ENCODE measurements around the gene SCD.

SCD gene

GRCh38 chr10:100348389-100348927 lies 1.4 kb downstream of the SCD start:
- H3K27me3 ChIP-seq (replicated peaks; ENCODE audit: control insufficient read depth, insufficient read depth, low read length, poor library complexity, severe bottlenecking) = no peaks in the 10 kb centered on the region
- H3K27ac ChIP-seq (ENCODE audit: insufficient read depth, low read length, poor library complexity, severe bottlenecking) = no peak overlapping the region
- H3K4me1 ChIP-seq (ENCODE audit: control insufficient read depth, insufficient read depth, low read length, poor library complexity, severe bottlenecking) = peaks cover 14% of the 10 kb centered on the region
- DNase-seq = no peak
- no peaks in the 10 kb centered on the region for H3K9me3 ChIP-seq (ENCODE audit: control insufficient read depth, low read length)
- H3K4me3 ChIP-seq (ENCODE audit: insufficient read depth, low read depth, low read length, poor library complexity, severe bottlenecking) = no peak overlapping the region
- no peaks in the 10 kb centered on the region for H3K36me3 ChIP-seq (ENCODE audit: control insufficient read depth, insufficient read depth, low read length)

GRCh38 chr10:100349087-100349486 lies 2.1 kb downstream of the SCD start:
- Histone ChIP-seq H3K27ac (ENCODE audit: insufficient read depth, low read length, poor library complexity, severe bottlenecking) (no peak overlapping the region), H3K36me3 (ENCODE audit: control insufficient read depth, insufficient read depth, low read length) (no peaks in the 10 kb centered on the region), H3K27me3 (replicated peaks; ENCODE audit: control insufficient read depth, insufficient read depth, low read length, poor library complexity, severe bottlenecking) (no peaks in the 10 kb centered on the region), H3K9me3 (ENCODE audit: control insufficient read depth, low read length) (no peaks in the 10 kb centered on the region), H3K4me1 (ENCODE audit: control insufficient read depth, insufficient read depth, low read length, poor library complexity, severe bottlenecking) (peaks cover 14% of the 10 kb centered on the region), H3K4me3 (ENCODE audit: insufficient read depth, low read depth, low read length, poor library complexity, severe bottlenecking) (no peak overlapping the region)
- DNase-seq = no peak

- no peaks in the 10 kb centered on the region for H3K27me3 ChIP-seq (replicated peaks; ENCODE audit: control insufficient read depth, insufficient read depth, low read length, poor library complexity, severe bottlenecking)
- DNase-seq = no peak
- no peak overlapping the region for H3K4me3 ChIP-seq (ENCODE audit: insufficient read depth, low read depth, low read length, poor library complexity, severe bottlenecking)
- H3K9me3 ChIP-seq (ENCODE audit: control insufficient read depth, low read length) = no peaks in the 10 kb centered on the region
- H3K36me3 ChIP-seq (ENCODE audit: control insufficient read depth, insufficient read depth, low read length) = no peaks in the 10 kb centered on the region
- peaks cover 14% of the 10 kb centered on the region for H3K4me1 ChIP-seq (ENCODE audit: control insufficient read depth, insufficient read depth, low read length, poor library complexity, severe bottlenecking)
- no peak overlapping the region for H3K27ac ChIP-seq (ENCODE audit: insufficient read depth, low read length, poor library complexity, severe bottlenecking)
Observed at GRCh38 chr10:100349672-100350071, 2.6 kb downstream of the SCD start.

GRCh38 chr10:100350914-100351485 lies 4.0 kb downstream of the SCD start:
- no peak for DNase-seq
- H3K4me1 ChIP-seq (ENCODE audit: control insufficient read depth, insufficient read depth, low read length, poor library complexity, severe bottlenecking) = peaks cover 11% of the 10 kb centered on the region
- H3K9me3 ChIP-seq (ENCODE audit: control insufficient read depth, low read length) = no peaks in the 10 kb centered on the region
- no peaks in the 10 kb centered on the region for H3K27me3 ChIP-seq (replicated peaks; ENCODE audit: control insufficient read depth, insufficient read depth, low read length, poor library complexity, severe bottlenecking)
- H3K4me3 ChIP-seq (ENCODE audit: insufficient read depth, low read depth, low read length, poor library complexity, severe bottlenecking) = no peak overlapping the region
- H3K36me3 ChIP-seq (ENCODE audit: control insufficient read depth, insufficient read depth, low read length) = no peaks in the 10 kb centered on the region
- no peak overlapping the region for H3K27ac ChIP-seq (ENCODE audit: insufficient read depth, low read length, poor library complexity, severe bottlenecking)

GRCh38 chr10:100353770-100354485 lies 6.9 kb downstream of the SCD start:
- Histone ChIP-seq H3K27me3 (replicated peaks; ENCODE audit: control insufficient read depth, insufficient read depth, low read length, poor library complexity, severe bottlenecking) (no peaks in the 10 kb centered on the region), H3K4me1 (ENCODE audit: control insufficient read depth, insufficient read depth, low read length, poor library complexity, severe bottlenecking) (no peaks in the 10 kb centered on the region), H3K9me3 (ENCODE audit: control insufficient read depth, low read length) (no peaks in the 10 kb centered on the region), H3K36me3 (ENCODE audit: control insufficient read depth, insufficient read depth, low read length) (peaks cover 2% of the 10 kb centered on the region), H3K4me3 (ENCODE audit: insufficient read depth, low read depth, low read length, poor library complexity, severe bottlenecking) (no peak overlapping the region), H3K27ac (ENCODE audit: insufficient read depth, low read length, poor library complexity, severe bottlenecking) (no peak overlapping the region)
- DNase-seq = no peak

- no peak for DNase-seq
- Histone ChIP-seq H3K9me3 (ENCODE audit: control insufficient read depth, low read length) (no peaks in the 10 kb centered on the region), H3K4me1 (ENCODE audit: control insufficient read depth, insufficient read depth, low read length, poor library complexity, severe bottlenecking) (no peaks in the 10 kb centered on the region), H3K4me3 (ENCODE audit: insufficient read depth, low read depth, low read length, poor library complexity, severe bottlenecking) (no peak overlapping the region), H3K36me3 (ENCODE audit: control insufficient read depth, insufficient read depth, low read length) (peaks cover 2% of the 10 kb centered on the region), H3K27ac (ENCODE audit: insufficient read depth, low read length, poor library complexity, severe bottlenecking) (no peak overlapping the region), H3K27me3 (replicated peaks; ENCODE audit: control insufficient read depth, insufficient read depth, low read length, poor library complexity, severe bottlenecking) (no peaks in the 10 kb centered on the region)
Observed at GRCh38 chr10:100355086-100355485, 8.1 kb downstream of the SCD start.

- H3K36me3 ChIP-seq (ENCODE audit: control insufficient read depth, insufficient read depth, low read length) = peaks cover 2% of the 10 kb centered on the region
- no peaks in the 10 kb centered on the region for H3K4me1 ChIP-seq (ENCODE audit: control insufficient read depth, insufficient read depth, low read length, poor library complexity, severe bottlenecking)
- H3K4me3 ChIP-seq (ENCODE audit: insufficient read depth, low read depth, low read length, poor library complexity, severe bottlenecking) = no peak overlapping the region
- no peak overlapping the region for H3K27ac ChIP-seq (ENCODE audit: insufficient read depth, low read length, poor library complexity, severe bottlenecking)
- no peak for DNase-seq
- no peaks in the 10 kb centered on the region for H3K27me3 ChIP-seq (replicated peaks; ENCODE audit: control insufficient read depth, insufficient read depth, low read length, poor library complexity, severe bottlenecking)
- H3K9me3 ChIP-seq (ENCODE audit: control insufficient read depth, low read length) = no peaks in the 10 kb centered on the region
Observed at GRCh38 chr10:100356067-100357017, 9.3 kb downstream of the SCD start.

- no peak for DNase-seq
- no peak overlapping the region for H3K4me3 ChIP-seq (ENCODE audit: insufficient read depth, low read depth, low read length, poor library complexity, severe bottlenecking)
- H3K9me3 ChIP-seq (ENCODE audit: control insufficient read depth, low read length) = no peaks in the 10 kb centered on the region
- no peaks in the 10 kb centered on the region for H3K4me1 ChIP-seq (ENCODE audit: control insufficient read depth, insufficient read depth, low read length, poor library complexity, severe bottlenecking)
- no peaks in the 10 kb centered on the region for H3K27me3 ChIP-seq (replicated peaks; ENCODE audit: control insufficient read depth, insufficient read depth, low read length, poor library complexity, severe bottlenecking)
- no peak overlapping the region for H3K27ac ChIP-seq (ENCODE audit: insufficient read depth, low read length, poor library complexity, severe bottlenecking)
- H3K36me3 ChIP-seq (ENCODE audit: control insufficient read depth, insufficient read depth, low read length) = peaks cover 2% of the 10 kb centered on the region
Observed at GRCh38 chr10:100357059-100357858, 10.2 kb downstream of the SCD start.

GRCh38 chr10:100359030-100359432 lies 12.0 kb downstream of the SCD start:
- Histone ChIP-seq H3K4me3 (ENCODE audit: insufficient read depth, low read depth, low read length, poor library complexity, severe bottlenecking) (no peak overlapping the region), H3K9me3 (ENCODE audit: control insufficient read depth, low read length) (no peaks in the 10 kb centered on the region), H3K4me1 (ENCODE audit: control insufficient read depth, insufficient read depth, low read length, poor library complexity, severe bottlenecking) (no peaks in the 10 kb centered on the region), H3K36me3 (ENCODE audit: control insufficient read depth, insufficient read depth, low read length) (peaks cover 2% of the 10 kb centered on the region), H3K27ac (ENCODE audit: insufficient read depth, low read length, poor library complexity, severe bottlenecking) (no peak overlapping the region), H3K27me3 (replicated peaks; ENCODE audit: control insufficient read depth, insufficient read depth, low read length, poor library complexity, severe bottlenecking) (no peaks in the 10 kb centered on the region)
- no peak for DNase-seq

All from effector memory CD4-positive, alpha-beta T cell (primary cell).